GM12892 (cell line): ENCODE data around the gene BPHL.

Experiments used
- POLR2A ChIP-seq: IDR thresholded peaks from 2 replicates; pipeline ENCODE4 v1.6.1; 2011; ENCODE audit warnings: low read depth, low read length, control low read depth
- POLR2AphosphoS5 ChIP-seq: IDR thresholded peaks from 2 replicates; pipeline ENCODE4 v1.6.1; 2011; ENCODE audit warnings: low read depth, low read length, control low read depth
- TAF1 ChIP-seq: IDR thresholded peaks from 2 replicates; pipeline ENCODE4 v1.6.1; 2011; ENCODE audit warnings: low read depth, mild to moderate bottlenecking, control low read depth, low read length, borderline replicate concordance

DNA sequence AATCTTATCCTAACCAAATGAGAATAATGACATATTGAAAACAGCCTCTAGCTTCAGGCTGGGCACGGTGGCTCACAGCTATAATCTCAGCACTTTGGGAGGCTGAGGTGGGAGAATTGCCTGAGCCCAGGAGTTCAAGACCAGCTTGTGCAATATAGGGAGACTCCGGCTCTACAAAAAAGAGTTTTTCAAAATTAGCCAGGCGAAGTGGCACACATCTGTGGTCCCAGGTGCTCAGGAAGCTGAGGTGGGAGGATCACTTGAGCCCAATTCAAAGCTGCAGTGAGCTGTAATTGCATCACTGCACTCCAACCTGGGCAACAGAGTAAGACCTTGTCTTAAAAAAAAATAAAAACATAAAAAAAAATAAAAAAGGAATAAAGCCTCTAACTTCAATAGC, 34.2 kb downstream of the BPHL start:
- no peak for TF ChIP-seq TAF1
- no peak for TF ChIP-seq POLR2A
- TF ChIP-seq POLR2AphosphoS5: no peak
